HG03095 (cell line): Measurements from ENCODE around the gene TMEM267.
A peak's percentile ranks its signal among the peaks of the same experiment; 100 is the strongest.
"Not testable (repeated sequence)": the region's sequence is repeated elsewhere in the genome, so short reads cannot be mapped to it uniquely, and the experiment has no call there.

Experiments
- ATAC-seq: cut with Tn5 transposase; IDR thresholded peaks from one replicate; pipeline ENCODE4 v1.9.1; 2021; ENCODE audit warnings: moderate library complexity; ENCODE audit not compliant: unreplicated experiment

TMEM267 gene

GRCh38 chr5:43411495-43411894 lies 72.2 kb downstream of the TMEM267 start:
- ATAC-seq, result no peak

DNA sequence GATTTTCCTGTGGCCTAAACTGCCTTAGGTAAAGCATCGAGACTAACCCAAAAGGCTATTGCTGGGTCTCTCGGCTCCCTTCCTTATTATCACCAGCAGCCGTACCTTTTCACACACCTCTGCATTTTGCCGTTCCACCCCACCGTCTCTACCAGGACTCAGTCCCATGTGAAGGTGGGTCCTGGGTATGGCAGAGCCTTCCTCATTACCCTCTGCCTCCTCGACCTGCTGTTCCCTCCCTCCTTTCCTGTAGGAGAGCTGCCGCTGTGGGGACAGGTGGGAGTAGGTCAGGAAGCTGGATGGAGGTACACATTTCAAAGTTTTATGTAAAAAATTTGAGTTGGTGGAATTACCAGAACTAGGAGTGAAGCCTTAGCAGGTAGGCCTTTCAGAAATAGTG lies 73.3 kb downstream of the TMEM267 start:
- ATAC-seq, result no peak

DNA sequence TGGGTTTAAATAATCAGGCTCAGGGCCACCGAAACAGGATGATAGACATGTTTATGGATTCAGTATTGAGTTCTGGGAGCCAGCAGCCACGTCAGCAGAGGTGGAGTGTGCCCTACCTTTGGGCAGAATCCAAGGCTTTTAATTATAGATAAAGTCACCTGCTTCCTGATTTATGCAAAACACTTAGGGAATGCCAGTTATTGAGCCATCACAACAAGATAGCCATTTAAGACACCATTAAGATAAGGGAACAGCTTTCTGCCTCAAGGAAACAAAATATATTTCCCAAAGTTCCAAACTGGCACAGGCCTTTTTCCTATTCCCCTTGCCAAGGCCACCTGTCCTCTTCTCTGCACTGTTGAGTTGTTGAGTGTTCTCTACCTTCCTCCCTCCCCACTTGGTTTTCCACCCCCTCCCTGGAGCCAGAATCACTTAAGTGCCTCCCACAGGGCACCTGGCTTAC lies 73.8 kb downstream of the TMEM267 start:
- ATAC-seq, result no peak

GRCh38 chr5:43402524-43403066 lies 81.1 kb downstream of the TMEM267 start:
- not testable (repeated sequence) for ATAC-seq

GRCh38 chr5:43401827-43402226 lies 81.8 kb downstream of the TMEM267 start:
- ATAC-seq, result no peak

- no peak for ATAC-seq
Measured at GRCh38 chr5:43400082-43400481, 83.6 kb downstream of the TMEM267 start.

GRCh38 chr5:43396762-43397304 lies 86.8 kb downstream of the TMEM267 start:
- ATAC-seq, result peak; percentile 97
